GM20000 (cell line): Measurements from ENCODE around the gene ATP13A4.

ENCODE experiments used
- DNase-seq: peaks from one replicate; pipeline ENCODE4 v3.0.0; 2012; ENCODE audit warnings: low spot score
- CTCF ChIP-seq: IDR thresholded peaks from 2 replicates; pipeline ENCODE4 v1.5.1; 2012; ENCODE audit warnings: mild to moderate bottlenecking, control low read depth; ENCODE audit errors: extremely low read depth, missing control alignments

Gene ATP13A4

GRCh38 chr3:193556841-193557240, 2.1 kb upstream of the ATP13A4 start:
- no peak for DNase-seq
- no peak for TF ChIP-seq CTCF

- TF ChIP-seq CTCF, result no peak
- DNase-seq, result no peak
Observed at GRCh38 chr3:193553586-193553985, 1.1 kb downstream of the ATP13A4 start.

- no peak for DNase-seq
- TF ChIP-seq CTCF, result no peak
Observed at GRCh38 chr3:193552923-193553322, 1.8 kb downstream of the ATP13A4 start.

GRCh38 chr3:193548406-193548805, 6.3 kb downstream of the ATP13A4 start:
- DNase-seq, result no peak
- no peak for TF ChIP-seq CTCF

- no peak for TF ChIP-seq CTCF
- DNase-seq, result no peak
Observed at GRCh38 chr3:193546129-193546528, 8.6 kb downstream of the ATP13A4 start.

GRCh38 chr3:193545304-193545703, 9.4 kb downstream of the ATP13A4 start:
- TF ChIP-seq CTCF, result no peak
- no peak for DNase-seq

- no peak for DNase-seq
- TF ChIP-seq CTCF, result no peak
Observed at GRCh38 chr3:193544289-193544688, 10.4 kb downstream of the ATP13A4 start.
